Type B pancreatic cell (in vitro differentiated cells): ENCODE results near the gene ARNT2. TPM values are rescaled to one million over a fixed set of nuclear protein-coding genes. Genes with fewer than 3 reads are reported as not detected.

Source experiments
- DNase-seq: peaks from one replicate; pipeline ENCODE4 v3.0.0; 2021; ENCODE audit warnings: mixed read lengths; ENCODE audit not compliant: unreplicated experiment; ENCODE audit errors: extremely low spot score
- H3K27ac Mint-ChIP-seq: 2 replicates; pipeline ENCODE4 v1.8.0; 2021; ENCODE audit warnings: mild to moderate bottlenecking, mixed read lengths
- H3K27me3 Mint-ChIP-seq: 2 replicates; pipeline ENCODE4 v1.8.0; 2021; ENCODE audit warnings: mixed read lengths
- H3K36me3 Mint-ChIP-seq: 2 replicates; pipeline ENCODE4 v1.8.0; 2021; ENCODE audit warnings: mixed read lengths
- H3K4me1 Mint-ChIP-seq: one replicate; pipeline ENCODE4 v1.8.0; 2021; ENCODE audit warnings: mixed read lengths; ENCODE audit not compliant: unreplicated experiment
- H3K4me3 Mint-ChIP-seq: 2 replicates; pipeline ENCODE4 v1.8.0; 2021; ENCODE audit warnings: mild to moderate bottlenecking, mixed read lengths
- H3K9me3 Mint-ChIP-seq: 2 replicates; pipeline ENCODE4 v1.8.0; 2021; ENCODE audit warnings: mixed read lengths
- total RNA-seq: library from RNA; stranded (reverse); gene quantifications from 2 replicates; pipeline ENCODE4 v1.2.1, GENCODE V29; 2021; ENCODE audit warnings: low replicate concordance
- TF ChIP-seq, protein P1 (sequence below): fragments of 200-600 bp; sonication (generic); conservative IDR thresholded peaks from 2 replicates; pipeline ENCODE4 v1.5.0; 2021; ENCODE audit warnings: antibody characterized with exemption, mild to moderate bottlenecking

The ARNT2 gene
- total RNA-seq, 1 donor from 2014 or later: 22.4 TPM

- Mint-ChIP-seq H3K4me1 (peaks cover 36% of the 10 kb centered on the region), H3K27ac (no peak overlapping the region), H3K9me3 (no peaks in the 10 kb centered on the region), H3K36me3 (no peaks in the 10 kb centered on the region), H3K4me3 (no peak overlapping the region), H3K27me3 (no peaks in the 10 kb centered on the region)
- peak; percentile 32 for DNase-seq
- TF ChIP-seq, protein P1, sequence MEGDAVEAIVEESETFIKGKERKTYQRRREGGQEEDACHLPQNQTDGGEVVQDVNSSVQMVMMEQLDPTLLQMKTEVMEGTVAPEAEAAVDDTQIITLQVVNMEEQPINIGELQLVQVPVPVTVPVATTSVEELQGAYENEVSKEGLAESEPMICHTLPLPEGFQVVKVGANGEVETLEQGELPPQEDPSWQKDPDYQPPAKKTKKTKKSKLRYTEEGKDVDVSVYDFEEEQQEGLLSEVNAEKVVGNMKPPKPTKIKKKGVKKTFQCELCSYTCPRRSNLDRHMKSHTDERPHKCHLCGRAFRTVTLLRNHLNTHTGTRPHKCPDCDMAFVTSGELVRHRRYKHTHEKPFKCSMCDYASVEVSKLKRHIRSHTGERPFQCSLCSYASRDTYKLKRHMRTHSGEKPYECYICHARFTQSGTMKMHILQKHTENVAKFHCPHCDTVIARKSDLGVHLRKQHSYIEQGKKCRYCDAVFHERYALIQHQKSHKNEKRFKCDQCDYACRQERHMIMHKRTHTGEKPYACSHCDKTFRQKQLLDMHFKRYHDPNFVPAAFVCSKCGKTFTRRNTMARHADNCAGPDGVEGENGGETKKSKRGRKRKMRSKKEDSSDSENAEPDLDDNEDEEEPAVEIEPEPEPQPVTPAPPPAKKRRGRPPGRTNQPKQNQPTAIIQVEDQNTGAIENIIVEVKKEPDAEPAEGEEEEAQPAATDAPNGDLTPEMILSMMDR: no peak
Observed at GRCh38 chr15:80611543-80612080, 207.4 kb downstream of the ARNT2 start.

- Mint-ChIP-seq H3K27ac (peak overlapping the region; percentile 59), H3K4me1 (peaks cover 40% of the 10 kb centered on the region), H3K36me3 (no peaks in the 10 kb centered on the region), H3K9me3 (no peaks in the 10 kb centered on the region), H3K27me3 (no peaks in the 10 kb centered on the region), H3K4me3 (no peak overlapping the region)
- TF ChIP-seq, protein P1: no peak
- DNase-seq: no peak
Observed at GRCh38 chr15:80612118-80612823, 208.1 kb downstream of the ARNT2 start.

DNA sequence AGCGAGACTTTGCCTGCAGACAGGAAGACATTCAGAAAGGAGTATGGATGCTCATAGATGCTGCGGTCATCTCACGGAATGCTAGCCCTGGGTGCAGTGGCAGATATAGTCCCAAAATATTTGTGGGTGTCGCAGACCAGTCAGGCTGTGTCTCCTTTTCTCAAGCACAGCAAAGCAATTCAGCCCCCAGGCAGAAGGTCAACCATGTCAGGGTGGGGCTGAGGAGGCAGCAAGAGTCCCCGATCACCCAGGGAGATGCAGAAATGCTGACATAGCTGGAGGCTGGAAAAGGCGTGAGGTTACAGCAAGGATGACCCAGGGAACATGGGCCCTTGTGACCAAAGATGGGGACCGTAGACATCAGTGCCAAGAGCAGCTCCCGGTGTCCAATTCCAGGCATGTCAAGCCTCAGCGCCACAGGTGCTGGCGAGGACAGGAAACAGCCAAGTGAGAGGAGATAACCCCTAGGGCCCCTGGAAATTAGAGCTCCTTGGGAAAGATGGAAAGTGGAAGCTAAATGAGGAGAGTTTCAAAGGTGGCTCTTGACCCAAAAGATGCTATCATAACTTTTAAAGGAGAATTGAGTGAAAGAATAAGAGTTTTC is 209.7 kb downstream of the ARNT2 start:
- TF ChIP-seq, protein P1: no peak
- H3K27me3 Mint-ChIP-seq: no peaks in the 10 kb centered on the region
- no peaks in the 10 kb centered on the region for H3K36me3 Mint-ChIP-seq
- H3K4me1 Mint-ChIP-seq: peaks cover 46% of the 10 kb centered on the region
- peak overlapping the region; percentile 13 for H3K4me3 Mint-ChIP-seq
- no peak for DNase-seq
- H3K27ac Mint-ChIP-seq: no peak overlapping the region
- no peaks in the 10 kb centered on the region for H3K9me3 Mint-ChIP-seq

- peak overlapping the region; percentile 88 for H3K27ac Mint-ChIP-seq
Observed at GRCh38 chr15:80614711-80615360, 210.7 kb downstream of the ARNT2 start.

GRCh38 chr15:80615361-80615736 is 211.2 kb downstream of the ARNT2 start:
- H3K27ac Mint-ChIP-seq: peak overlapping the region; percentile 88
- no peaks in the 10 kb centered on the region for H3K36me3 Mint-ChIP-seq
- TF ChIP-seq, protein P1: no peak
- no peaks in the 10 kb centered on the region for H3K27me3 Mint-ChIP-seq
- H3K4me1 Mint-ChIP-seq: peaks cover 38% of the 10 kb centered on the region
- peak overlapping the region; percentile 8 for H3K4me3 Mint-ChIP-seq
- H3K9me3 Mint-ChIP-seq: no peaks in the 10 kb centered on the region
- DNase-seq: no peak

More at GRCh38 chr15:80614711-80615360, 210.7 kb downstream of the ARNT2 start:
- DNase-seq: no peak
- Mint-ChIP-seq H3K27me3 (no peaks in the 10 kb centered on the region), H3K9me3 (no peaks in the 10 kb centered on the region), H3K4me1 (peaks cover 40% of the 10 kb centered on the region), H3K4me3 (peak overlapping the region; percentile 8), H3K36me3 (no peaks in the 10 kb centered on the region)
- TF ChIP-seq, protein P1: no peak
